Suppressor macrophage (primary cell): Measurements from ENCODE around the gene VPS35.
"Not testable (repeated sequence)": the region's sequence is repeated elsewhere in the genome, so short reads cannot be mapped to it uniquely, and the experiment has no call there.

Source experiments
- DNase-seq, 4 experiments: peaks; one replicate each; pipeline ENCODE4 v3.0.0-alpha.2; 2020 to 2022

VPS35 gene

DNA sequence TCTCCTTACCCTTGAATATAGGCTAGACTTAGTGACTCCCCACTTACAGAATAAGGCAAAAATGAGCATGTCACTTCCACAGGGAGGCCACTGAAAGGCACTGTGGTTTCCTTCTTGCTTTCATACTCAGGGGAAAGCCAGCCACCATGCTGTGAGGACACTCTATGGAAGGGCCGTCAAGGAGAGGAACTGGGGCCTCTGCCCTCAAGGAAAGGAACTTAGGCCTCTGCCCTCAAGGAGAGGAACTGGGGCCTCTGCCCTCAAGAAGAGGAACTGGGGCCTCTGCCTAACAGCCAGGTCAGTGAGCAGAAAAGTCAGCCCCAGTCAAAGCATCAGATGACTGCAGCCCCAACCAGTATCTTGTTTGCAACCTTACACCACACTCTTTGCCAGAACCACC is 30.1 kb downstream of the VPS35 start:
- DNase-seq, result peak; percentile 91 to 96 (median 94)

DNA sequence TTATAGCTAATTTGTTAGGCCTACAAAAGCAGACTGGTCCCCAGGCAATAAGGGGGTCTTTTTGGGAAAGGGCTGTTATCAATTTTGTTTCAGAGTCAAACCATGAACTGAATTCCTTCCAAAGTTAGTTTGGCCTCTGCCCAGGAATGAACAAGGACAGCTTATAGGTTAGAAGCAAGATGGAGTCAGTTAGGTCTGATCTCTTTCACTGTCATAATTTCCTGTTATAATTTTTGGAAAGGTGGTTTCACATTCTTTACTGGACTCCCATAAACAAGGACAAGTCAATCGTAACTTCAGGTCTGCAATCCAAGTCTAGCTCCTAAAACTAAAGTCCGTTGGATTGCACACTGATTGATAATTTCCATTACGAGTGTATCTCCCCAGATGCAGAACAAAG is 37.7 kb downstream of the VPS35 start:
- no peak for DNase-seq

DNA sequence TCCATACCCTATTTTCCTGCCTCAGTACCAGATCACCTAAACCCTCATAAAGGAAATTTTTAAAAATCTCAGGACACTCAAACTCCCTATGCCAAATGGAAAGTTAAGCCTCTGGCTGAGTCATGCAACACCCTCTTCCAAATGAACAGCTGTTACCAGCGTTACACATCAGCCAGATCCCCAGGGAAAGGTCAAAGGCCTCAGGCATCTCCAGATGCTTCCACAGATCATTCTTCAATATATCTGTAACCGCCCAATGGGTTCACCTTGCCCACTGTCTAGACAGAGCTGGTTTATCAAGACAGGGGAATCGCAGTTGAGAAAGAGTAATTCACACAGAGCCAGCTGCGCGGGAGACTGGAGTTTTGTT is 38.7 kb downstream of the VPS35 start:
- no peak for DNase-seq

DNA sequence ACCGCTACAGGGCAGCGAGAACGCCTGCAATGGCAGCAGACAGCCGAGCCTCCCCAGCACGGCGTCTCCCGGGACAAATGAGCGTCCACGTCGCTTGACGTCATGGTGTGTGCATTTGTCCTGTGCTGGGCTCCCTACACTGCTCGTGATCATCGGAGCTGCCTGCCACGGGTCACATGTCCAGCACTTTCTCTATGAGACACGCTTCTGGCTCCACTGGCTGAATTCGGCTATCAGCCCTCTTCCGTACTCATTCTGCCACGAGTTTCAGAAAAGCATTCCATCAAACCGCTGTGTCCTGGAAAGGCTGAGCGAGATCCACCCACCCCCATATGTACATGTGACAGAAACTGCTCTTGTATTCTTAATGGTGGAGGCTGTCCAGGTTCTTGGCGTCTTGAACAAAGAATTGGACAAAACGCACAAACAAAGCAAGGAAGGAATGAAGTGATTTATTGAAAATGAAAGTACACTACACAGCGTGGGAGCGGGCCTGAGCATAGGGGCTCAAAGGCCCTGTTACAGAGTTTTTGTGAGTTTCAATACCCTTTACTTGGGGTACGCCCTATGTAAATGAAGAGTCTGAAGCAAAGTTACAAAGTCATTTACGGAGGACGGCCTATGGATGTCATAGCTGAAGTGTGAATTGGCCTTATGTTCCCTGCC is 39.3 kb downstream of the VPS35 start:
- no peak for DNase-seq

DNA sequence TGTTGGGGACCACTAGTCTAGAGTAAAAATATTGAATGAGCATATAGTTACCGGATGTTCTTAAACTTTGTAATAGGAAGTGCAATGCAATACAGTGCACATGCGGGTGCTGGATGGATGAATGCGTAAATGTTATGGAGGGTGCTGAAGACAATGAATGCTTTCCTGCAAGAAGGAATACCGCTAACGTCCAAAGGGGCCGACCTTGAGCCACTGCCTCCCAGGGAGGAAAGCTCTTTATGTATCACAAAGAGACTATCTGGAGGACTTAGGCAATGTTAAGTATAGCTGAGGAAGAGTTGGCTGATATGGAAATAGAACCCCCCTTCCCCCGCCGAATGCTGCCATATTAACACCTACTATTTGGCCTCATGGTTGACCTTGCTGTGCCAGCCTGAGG is 40.3 kb downstream of the VPS35 start:
- no peak for DNase-seq

DNA sequence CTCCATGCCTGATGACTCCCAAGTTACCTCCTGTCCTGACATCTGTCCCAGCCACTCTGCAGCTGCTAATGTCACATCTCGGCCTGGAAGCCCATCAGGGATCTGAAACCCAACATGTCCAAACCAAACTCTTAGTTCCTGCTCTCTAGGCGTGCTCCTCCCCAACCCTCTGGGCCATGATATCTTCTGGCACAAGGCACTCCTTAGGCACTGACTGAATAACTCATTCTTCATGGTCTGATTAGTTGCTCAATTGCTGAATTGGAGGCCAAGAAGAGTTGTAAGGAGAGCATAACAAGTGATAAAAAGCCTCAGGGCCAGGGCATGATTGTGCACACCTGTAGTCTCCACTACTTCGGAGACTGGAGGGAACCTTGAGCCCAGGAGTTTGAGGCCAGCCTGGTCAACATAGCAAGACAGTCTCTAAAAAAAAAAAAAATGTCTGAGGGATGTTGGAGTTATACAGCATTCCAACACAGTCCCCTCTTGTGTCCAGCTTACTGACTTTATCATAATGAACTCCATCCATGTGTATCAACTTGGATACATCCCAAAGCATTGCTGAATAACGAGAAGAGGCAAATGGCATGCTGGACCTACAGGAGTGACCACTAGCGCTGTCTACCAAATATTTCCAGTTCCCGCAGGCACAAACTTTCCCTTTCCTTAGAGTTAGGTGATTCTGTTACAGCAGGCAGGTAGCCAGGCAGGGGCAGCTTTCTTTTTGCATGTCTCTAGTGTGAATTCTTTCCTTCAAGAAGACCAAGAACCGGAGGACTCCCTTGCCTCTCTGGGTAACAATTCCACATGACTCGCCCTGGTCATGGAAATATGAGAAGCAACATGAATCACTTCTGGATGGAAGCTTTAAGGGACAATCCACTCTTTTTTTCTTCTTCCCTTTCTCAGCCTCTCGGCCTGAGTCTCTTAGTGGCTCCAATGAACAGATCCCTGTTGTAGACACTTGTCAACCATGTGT is 49.7 kb downstream of the VPS35 start:
- DNase-seq, result no peak

DNA sequence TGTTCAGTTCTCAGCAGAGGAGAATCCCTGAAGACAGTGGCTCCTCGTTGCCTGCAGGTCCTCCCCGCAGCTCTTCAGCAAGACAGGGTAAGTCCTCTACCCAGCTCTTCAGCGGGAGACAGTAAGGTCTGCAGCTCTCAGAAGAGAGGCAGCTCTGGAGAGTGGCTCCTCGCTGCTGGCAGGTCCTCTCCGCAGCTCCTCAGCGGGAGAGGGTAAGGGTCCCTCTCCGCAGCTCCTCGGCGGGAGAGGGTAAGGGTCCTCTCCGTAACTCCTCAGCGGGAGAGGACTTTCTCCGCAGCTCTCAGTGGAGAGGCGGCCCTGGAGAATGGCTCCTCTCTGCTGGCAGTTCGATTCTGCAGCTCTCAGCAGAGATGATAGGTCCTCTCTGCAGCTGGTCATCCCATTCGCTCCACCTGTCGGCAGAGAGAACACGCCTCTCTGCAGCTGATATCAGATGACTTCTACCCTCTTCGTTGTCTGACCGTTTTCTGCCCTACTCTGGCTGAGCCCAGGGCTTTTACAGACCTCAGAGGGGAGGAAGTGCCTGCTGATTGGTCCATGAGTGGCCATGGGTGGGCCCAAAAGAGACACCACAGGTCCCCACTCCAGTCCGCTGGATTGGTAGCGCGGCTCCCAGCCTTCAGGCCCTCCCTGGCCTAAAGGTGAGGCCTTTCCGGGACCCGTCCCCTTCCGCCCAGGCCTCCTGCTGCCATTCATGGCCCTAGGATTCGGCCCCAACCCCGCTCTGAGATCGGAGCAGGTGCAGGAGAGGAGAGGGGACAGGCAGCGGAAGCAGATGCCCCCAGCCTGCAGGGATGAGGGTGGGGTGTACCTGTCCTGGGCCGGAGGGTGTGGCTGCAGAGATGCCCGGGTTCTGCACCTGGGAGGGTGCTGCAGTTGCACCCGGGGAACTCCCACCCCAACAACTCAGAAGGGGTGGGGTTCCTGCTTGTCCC is 55.9 kb downstream of the VPS35 start:
- no peak for DNase-seq

DNA sequence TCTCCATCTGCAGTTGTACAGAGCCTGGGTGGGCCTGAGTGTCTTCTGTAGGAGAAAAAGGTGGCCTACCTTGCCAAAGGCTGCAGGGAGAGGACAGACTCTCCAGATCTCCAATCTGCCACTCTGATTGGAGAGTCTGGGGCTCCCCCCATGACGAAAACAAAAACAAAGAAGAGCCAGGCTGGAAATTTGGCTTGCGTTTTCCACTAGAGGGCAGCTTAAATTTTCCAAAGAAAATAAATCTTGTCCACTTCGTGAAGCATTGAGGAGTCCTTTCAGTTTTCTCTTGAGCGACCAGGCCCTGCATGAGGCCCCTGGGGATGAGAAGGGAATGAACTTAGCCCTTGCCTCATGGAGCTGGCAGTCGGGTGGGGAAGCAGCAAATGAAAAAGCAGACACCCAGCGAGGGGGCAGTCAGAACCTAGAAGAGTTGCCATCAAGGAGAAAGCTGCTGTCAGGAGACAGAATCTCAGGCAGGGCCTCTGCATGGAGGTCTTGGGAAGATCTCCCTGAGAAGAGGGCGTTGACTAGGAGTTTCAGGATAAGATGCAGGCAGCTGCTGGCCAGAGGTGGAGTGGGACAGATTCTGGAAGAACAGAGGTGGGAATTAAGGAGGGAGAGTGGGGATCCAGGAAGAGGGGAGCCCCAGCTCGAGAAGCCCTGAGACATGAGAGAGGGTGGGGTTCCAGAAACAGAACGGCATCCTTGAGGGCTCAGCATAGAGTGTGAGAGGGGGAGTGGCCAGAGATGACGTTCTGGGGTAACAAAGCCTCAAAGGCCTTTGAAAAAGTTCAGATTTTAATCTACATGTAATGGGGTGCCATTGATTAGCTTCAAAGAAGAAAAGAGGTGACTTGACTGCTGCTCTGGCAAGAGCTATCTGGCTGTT is 59.4 kb downstream of the VPS35 start:
- DNase-seq, result peak in 3 of 4 experiments; percentile 6 to 25 (median 12)

DNA sequence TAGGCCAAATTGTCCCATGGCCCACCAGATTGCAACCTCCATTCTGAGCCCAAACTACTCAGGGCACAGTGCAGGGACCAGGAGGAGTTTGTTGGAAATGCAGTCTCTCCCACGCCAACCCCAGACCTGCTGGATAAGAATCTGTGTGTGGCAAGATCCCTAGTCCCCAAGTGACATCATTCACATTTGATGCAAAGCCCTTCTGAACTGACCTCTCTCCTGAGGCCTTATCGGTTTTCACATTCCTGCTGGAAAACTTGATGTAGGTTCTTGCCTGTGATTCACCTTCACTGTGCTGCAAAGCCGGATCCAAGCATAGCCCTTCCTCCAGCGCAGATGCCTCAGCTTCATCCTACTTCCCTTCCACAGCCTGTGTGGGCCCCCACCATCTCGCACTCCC is 61.2 kb downstream of the VPS35 start:
- no peak for DNase-seq

DNA sequence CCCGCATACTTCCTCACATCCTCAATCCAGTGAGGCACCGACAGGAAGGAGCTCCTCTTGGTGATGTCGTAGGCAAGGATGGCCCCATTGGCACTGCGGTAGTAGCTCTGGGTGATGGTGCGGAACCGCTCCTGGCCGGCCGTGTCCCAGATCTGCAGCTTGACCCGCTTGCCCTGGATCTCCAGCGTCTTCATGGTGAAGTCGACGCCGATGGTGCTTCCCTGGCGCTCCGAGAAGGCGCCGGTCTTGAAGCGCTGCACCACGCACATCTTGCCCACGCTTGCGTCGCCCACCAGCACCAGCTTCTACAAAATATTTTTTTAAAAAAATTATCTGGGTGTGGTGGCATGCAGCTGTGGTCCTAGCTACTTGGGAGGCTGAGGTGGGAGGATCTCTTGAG is 62.3 kb downstream of the VPS35 start:
- DNase-seq, result not testable (repeated sequence)

DNA sequence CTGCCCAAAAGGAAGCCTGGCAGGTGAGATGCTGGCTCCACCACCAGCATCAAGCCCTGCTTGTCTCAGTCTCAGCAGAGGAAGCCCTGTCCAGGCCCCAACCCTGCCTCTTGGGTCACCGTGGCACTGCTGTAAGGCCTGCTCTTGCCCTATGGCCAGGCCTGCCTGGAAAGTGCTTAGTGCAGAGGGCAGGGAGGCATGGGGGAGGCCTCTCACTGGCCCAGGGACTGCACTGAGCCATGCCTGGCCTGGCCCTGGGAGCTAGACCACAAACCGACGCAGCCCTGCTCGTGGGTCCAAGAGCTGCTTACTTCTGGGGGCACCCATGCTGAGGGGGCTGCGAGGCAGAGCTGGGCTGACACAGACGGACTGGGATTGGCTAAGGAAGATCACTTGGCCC is 64.1 kb downstream of the VPS35 start:
- not testable (repeated sequence) for DNase-seq

DNA sequence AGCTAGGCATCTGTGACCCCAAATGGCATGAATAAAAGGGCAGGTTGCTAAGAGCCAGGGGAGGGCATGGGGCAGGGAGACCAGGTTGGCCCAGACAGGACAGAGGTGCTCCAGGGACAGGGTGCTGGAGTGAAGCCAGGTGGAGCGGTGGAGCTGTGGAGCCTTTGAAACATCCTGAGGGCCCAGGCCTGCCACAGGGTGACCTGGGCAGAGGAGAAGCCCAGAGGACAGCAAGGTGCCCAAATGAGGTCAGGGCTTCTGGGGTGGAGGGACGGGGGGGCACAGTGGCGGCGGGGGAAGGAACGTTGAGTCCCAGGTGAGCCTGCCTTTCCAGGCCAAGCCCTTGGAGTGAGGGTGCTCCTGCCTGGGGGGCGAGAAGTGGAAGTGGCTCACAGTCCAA is 65.3 kb downstream of the VPS35 start:
- not testable (repeated sequence) for DNase-seq

DNA sequence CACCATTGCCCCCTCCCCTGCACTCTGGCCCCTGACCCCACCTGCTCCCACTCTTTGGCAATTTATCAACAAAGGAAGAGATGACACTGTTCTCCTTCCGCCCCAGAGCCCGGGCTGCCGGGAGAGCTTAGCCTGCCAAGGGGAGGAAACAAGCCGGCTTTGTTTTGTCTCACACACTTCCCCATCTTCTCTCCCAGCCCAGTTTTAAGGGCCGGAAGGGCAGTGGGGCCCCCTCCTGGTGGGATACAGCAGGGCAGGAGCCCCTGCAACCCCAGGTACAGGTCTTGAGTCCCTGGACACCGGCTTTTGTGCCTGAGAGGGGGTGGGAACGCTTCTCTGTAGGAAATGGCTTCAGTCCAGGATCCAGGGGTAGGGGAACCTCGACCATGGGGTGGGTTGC is 65.7 kb downstream of the VPS35 start:
- not testable (repeated sequence) for DNase-seq

DNA sequence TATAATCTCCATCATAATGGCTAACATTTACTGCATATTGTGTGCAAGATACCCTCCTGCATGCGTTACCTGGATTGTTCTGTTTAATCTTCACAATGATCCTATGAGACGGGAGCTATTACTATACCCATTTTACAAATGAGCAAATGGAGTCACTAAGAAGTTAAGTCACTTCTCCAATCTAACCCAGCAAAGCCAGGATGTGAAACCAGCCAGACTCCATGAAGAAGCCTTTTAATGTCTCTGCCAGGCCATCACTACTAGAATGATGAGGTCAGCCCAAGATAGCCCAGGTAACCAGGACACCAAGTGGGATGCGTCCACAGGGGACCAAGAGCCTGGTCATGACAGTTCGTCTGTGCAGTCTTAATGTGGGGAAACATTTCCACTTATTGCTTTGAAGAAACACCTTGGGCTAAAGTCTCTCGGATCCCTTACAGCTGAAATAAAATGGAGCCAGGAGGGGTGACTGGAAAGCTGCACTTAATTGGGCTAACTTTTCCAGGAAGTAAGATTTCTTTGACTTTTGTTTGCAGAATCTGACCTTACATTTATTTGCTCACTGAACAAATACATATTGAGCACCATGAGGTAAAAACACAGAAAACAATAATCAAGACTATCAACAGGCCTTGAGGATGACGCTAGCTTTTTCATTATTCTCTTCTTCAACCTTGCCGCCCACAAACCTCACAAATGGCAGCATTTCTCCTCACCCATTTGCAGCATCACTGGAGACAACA is 66.9 kb downstream of the VPS35 start:
- peak in 2 of 4 experiments; percentile 19 to 29 for DNase-seq

DNA sequence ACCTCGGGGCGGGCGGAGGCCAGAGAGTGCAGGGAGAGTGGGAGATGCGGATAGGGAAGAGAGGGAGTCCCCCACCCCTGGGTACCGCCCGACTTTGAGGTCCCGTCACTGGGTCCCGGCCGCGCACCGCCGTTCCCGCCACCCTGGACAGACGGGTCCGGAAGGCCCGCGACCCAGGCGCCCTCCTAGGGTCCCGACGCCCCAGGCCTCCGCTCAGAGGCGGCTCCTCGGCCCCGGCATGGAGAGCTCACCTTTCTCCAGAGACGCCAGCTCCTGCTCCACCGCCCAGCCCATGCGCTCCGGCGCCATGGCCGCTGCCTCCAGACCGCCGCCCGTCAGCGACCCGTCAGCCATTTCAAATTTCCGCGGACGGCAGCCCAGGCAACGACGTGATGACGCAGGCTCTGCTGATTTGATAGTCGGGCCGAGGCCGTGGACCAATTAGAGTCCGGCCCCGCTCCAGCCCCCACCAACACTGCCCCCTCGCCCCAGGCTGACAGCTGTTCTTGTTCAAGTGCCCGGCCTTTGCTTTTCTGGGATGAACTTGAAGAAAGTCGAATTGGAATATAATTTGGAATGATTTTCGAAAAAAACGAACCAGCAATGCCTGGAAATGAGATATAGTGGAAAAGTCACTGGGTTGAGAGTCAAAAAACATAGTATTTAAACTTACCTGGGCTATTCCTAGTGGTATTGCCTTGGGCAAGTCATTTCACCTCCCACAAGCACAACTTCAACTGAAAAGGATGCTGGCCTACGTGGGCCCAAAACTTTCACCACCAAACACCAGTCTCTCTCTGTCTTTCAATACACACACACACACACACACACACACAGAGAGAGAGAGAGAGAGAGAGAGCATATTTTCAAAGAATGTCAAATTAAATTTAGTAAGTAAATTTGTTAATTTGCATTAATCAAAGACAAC is 67.7 kb downstream of the VPS35 start, which contains the start of gene SHCBP1:
Gene SHCBP1 (minus strand): TSS at position 374 of the 928 bp plus-strand sequence. CDS start 20 bp downstream, at position 354.
- peak; percentile 89 to 93 (median 92) for DNase-seq

DNA sequence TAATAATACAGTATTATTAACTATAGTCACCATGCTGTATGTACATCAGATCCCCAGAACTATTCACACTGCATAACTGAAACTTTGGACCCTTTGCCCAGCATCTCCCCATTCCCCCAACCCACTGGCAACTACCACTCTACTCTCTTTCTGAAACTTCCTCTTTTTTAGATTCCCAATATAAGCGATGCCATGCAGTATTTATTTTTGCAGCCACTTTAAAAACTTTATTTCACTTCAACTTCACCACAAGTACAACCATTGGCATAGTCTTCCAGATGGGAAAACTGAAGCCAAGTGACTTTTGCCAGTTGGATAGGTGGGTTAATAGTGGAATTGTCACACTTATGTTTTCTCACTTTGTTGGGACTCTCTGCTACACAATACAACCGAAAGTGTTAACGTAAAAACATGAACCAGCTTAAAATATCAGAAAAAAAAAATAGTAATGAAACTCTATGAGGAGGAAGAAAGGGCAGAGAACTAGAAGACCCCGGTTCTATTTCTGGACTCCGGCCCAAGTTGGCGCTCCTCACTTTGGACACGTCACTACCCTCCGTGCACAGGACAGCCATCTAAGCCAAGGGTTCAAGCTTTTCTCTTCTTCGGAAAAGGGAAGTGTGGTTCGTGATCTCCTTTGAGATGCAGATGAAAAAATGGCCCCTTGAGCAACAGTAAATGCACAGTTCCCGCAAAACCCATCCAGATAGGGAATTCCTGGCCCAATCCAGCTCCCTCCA is 68.5 kb downstream of the VPS35 start:
- DNase-seq, result peak; percentile 48 to 63 (median 52)

DNA sequence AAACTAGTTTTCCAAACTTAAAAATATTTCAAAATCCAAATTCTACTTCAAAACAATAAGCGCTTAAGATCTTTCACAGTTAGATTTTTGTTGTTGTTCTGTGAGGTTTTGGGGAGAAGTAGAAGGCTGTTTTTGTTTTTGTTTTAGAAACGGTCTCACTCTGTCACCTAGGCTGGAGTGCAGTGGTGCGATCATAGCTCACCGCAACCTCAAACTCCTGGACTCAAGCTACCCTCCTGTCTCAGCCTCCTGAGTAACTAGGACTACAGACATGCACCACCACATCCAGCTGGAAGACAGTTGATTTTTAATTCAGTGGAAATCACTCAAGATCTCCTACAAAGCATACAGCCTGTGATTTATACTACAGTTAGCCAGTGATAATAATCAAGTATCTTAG is 70.5 kb downstream of the VPS35 start:
- no peak for DNase-seq

DNA sequence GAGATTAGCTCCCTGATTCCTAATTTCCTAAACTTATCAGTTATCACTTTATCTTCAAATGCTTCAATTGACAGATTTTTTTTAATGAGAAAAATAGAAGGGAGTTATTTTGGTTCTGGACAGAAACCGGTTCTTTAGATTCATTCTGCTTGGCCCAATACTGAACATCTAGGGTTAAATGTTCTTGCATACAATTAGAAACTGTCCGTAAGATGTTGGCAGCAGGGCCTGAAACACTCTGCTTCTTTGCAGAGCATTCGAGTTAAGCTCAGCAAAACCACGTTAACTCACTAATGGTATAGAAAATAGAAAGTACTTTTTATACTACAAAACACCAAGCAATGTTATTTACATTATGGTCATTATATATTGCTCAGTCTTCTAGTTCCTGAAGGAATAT is 75.0 kb downstream of the VPS35 start:
- no peak for DNase-seq

DNA sequence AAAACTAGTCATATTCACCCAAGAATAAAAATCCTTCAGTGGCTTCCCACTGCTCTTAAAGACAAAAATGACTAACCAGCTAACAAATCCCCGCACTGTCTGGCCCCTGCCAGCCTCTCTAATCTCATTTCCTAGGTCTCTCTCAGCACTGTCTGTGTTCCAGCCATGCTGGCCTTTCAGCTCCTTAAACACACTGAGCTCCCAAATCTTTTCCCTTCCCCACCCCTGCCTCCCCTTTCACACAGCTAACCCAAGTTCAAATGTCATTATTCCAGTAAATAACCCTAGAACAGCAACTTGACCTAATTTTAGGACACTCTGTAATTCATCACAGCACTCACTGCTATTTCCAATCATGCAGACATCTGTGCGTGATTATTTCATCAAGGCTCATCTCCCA is 75.6 kb downstream of the VPS35 start:
- DNase-seq, result no peak
